H9 (cell line): ENCODE results near the gene GMNC. TPM values are rescaled to one million over a fixed set of nuclear protein-coding genes. Genes with fewer than 3 reads are reported as not detected.

Experiments used
- DNase-seq: peaks from one replicate; pipeline ENCODE4 v3.0.0-alpha.2; 2017
- H2AFZ ChIP-seq: one replicate; pipeline ENCODE4 v1.6.1; 2013; ENCODE audit warnings: mild to moderate bottlenecking, low read length, control low read depth, moderate library complexity
- H2AK5ac ChIP-seq: 2 replicates; pipeline ENCODE4 v1.6.1; 2013; ENCODE audit warnings: low read length, control low read depth, mixed read lengths; ENCODE audit not compliant: insufficient read length
- H2BK120ac ChIP-seq: one replicate; pipeline ENCODE4 v1.6.1; 2013; ENCODE audit warnings: low read depth, mild to moderate bottlenecking, low read length, control low read depth, inconsistent platforms; ENCODE audit not compliant: poor library complexity, severe bottlenecking
- H2BK12ac ChIP-seq: 2 replicates; pipeline ENCODE4 v1.6.1; 2013; ENCODE audit warnings: low read length, control low read depth, mixed read lengths, low read depth; ENCODE audit not compliant: insufficient read length
- H2BK15ac ChIP-seq: 2 replicates; pipeline ENCODE4 v1.6.1; 2013; ENCODE audit warnings: low read depth, low read length, control low read depth
- H2BK20ac ChIP-seq: one replicate; pipeline ENCODE4 v1.6.1; 2013; ENCODE audit warnings: low read depth, mild to moderate bottlenecking, low read length, control low read depth, inconsistent platforms; ENCODE audit not compliant: poor library complexity, severe bottlenecking
- H2BK5ac ChIP-seq: 2 replicates; pipeline ENCODE4 v1.6.1; 2013; ENCODE audit warnings: low read length, control low read depth, mixed read lengths; ENCODE audit not compliant: insufficient read length
- H3K14ac ChIP-seq: 2 replicates; pipeline ENCODE4 v1.6.1; 2013; ENCODE audit warnings: low read length, control low read depth; ENCODE audit not compliant: insufficient read depth
- H3K18ac ChIP-seq: 2 replicates; pipeline ENCODE4 v1.6.1; 2013; ENCODE audit warnings: low read depth, mild to moderate bottlenecking, mixed read lengths, low read length, control low read depth; ENCODE audit not compliant: insufficient read length
- H3K23ac ChIP-seq: 2 replicates; pipeline ENCODE4 v1.6.1; 2013; ENCODE audit warnings: low read length, control low read depth, mixed read lengths, low read depth; ENCODE audit not compliant: insufficient read length
- H3K23me2 ChIP-seq: 2 replicates; pipeline ENCODE4 v1.6.1; 2013; ENCODE audit warnings: low read depth, mild to moderate bottlenecking, mixed read lengths, low read length, control low read depth; ENCODE audit not compliant: insufficient read length, poor library complexity, severe bottlenecking
- H3K27ac ChIP-seq: 2 replicates; pipeline ENCODE4 v1.5.1; 2013; ENCODE audit warnings: low read length, control low read depth, mixed read lengths, low read depth; ENCODE audit not compliant: insufficient read length
- H3K27me3 ChIP-seq: 2 replicates; pipeline ENCODE4 v1.6.1; 2013; ENCODE audit warnings: low read length, control low read depth, inconsistent platforms; ENCODE audit not compliant: insufficient read depth
- H3K4ac ChIP-seq: 2 replicates; pipeline ENCODE4 v1.6.1; 2013; ENCODE audit warnings: low read depth, mild to moderate bottlenecking, control low read depth, inconsistent platforms, low read length, moderate library complexity
- H3K4me1 ChIP-seq: 2 replicates; pipeline ENCODE4 v1.6.1; 2013; ENCODE audit warnings: low read length, control low read depth, inconsistent platforms; ENCODE audit not compliant: insufficient read depth
- H3K4me2 ChIP-seq: 2 replicates; pipeline ENCODE4 v1.6.1; 2013; ENCODE audit warnings: low read length, control low read depth, mixed read lengths; ENCODE audit not compliant: insufficient read length, insufficient read depth
- H3K56ac ChIP-seq: 2 replicates; pipeline ENCODE4 v1.6.1; 2013; ENCODE audit warnings: low read depth, mild to moderate bottlenecking, mixed read lengths, low read length, control low read depth; ENCODE audit not compliant: insufficient read length
- H3K79me1 ChIP-seq: 2 replicates; pipeline ENCODE4 v1.6.1; 2013; ENCODE audit warnings: low read depth, mild to moderate bottlenecking, moderate library complexity, low read length, control low read depth, inconsistent platforms; ENCODE audit not compliant: insufficient read depth, poor library complexity, severe bottlenecking
- H3K79me2 ChIP-seq: 2 replicates; pipeline ENCODE4 v1.6.1; 2013; ENCODE audit warnings: low read length, control low read depth, inconsistent platforms; ENCODE audit not compliant: insufficient read depth
- H3K9ac ChIP-seq: 2 replicates; pipeline ENCODE4 v1.6.1; 2013; ENCODE audit warnings: low read length, control low read depth, mixed read lengths; ENCODE audit not compliant: insufficient read length; ENCODE audit errors: extremely low read depth
- H3K9me3 ChIP-seq: one replicate; pipeline ENCODE4 v1.6.1; 2013; ENCODE audit warnings: low read depth, low read length, inconsistent platforms; ENCODE audit not compliant: control insufficient read depth
- H3T11ph ChIP-seq: one replicate; pipeline ENCODE4 v1.6.1; 2013; ENCODE audit warnings: mild to moderate bottlenecking, low read length, control low read depth, inconsistent platforms
- H4K20me1 ChIP-seq: one replicate; pipeline ENCODE4 v1.6.1; 2013; ENCODE audit not compliant: control insufficient read depth, insufficient read length, insufficient read depth
- H4K5ac ChIP-seq: 2 replicates; pipeline ENCODE4 v1.6.1; 2013; ENCODE audit warnings: low read depth, mild to moderate bottlenecking, mixed read lengths, low read length, control low read depth; ENCODE audit not compliant: insufficient read length
- H4K8ac ChIP-seq: replicated peaks from 2 replicates; pipeline ENCODE4 v1.6.1; 2013; ENCODE audit warnings: low read length, control low read depth, mixed read lengths, low read depth; ENCODE audit not compliant: insufficient read length
- H4K91ac ChIP-seq: 2 replicates; pipeline ENCODE4 v1.6.1; 2013; ENCODE audit warnings: low read depth, mild to moderate bottlenecking, moderate library complexity, mixed read lengths, low read length, control low read depth; ENCODE audit not compliant: insufficient read length
- H3K27ac Mint-ChIP-seq, 3 experiments: 2 replicates in 2 of 3; 3 replicates in 1 of 3; pipeline ENCODE4 v1.8.0; 2020 to 2021; ENCODE audit warnings: mixed read lengths in 3 of 3, mild to moderate bottlenecking in 1 of 3, moderate library complexity in 1 of 3
- H3K27me3 Mint-ChIP-seq: 2 replicates; pipeline ENCODE4 v1.8.0; 2021; ENCODE audit warnings: low read depth, mild to moderate bottlenecking, moderate library complexity, mixed read lengths
- H3K36me3 Mint-ChIP-seq, 3 experiments: 2 replicates in 2 of 3; 3 replicates in 1 of 3; pipeline ENCODE4 v1.8.0; 2020 to 2021; ENCODE audit warnings: low read depth in 3 of 3, mixed read lengths in 3 of 3; ENCODE audit not compliant: insufficient read depth in 1 of 3
- H3K4me1 Mint-ChIP-seq, 2 experiments: 2 replicates each; pipeline ENCODE4 v1.8.0; 2020; ENCODE audit warnings: mixed read lengths in 2 of 2
- H3K4me3 Mint-ChIP-seq, 2 experiments: 2 replicates in 1 of 2; 3 replicates in 1 of 2; pipeline ENCODE4 v1.8.0; 2020 to 2021; ENCODE audit warnings: mild to moderate bottlenecking in 2 of 2, mixed read lengths in 2 of 2, moderate library complexity in 1 of 2
- H3K9me3 Mint-ChIP-seq, 2 experiments: 2 replicates in 1 of 2; 3 replicates in 1 of 2; pipeline ENCODE4 v1.8.0; 2020; ENCODE audit warnings: mild to moderate bottlenecking in 2 of 2, mixed read lengths in 2 of 2, moderate library complexity in 1 of 2
- CTCF ChIP-seq: fragments of 200-600 bp; sonication (generic); conservative IDR thresholded peaks from 3 replicates; pipeline ENCODE4 v1.8.0; 2021; ENCODE audit warnings: antibody characterized with exemption, mild to moderate bottlenecking
- WGBS: extraction: QIAGEN DNeasy Blood & Tissue Kit; methylation state at CpG from one replicate; pipeline ENCODE4 v1.1.7; 2013; ENCODE audit warnings: missing lambda C conversion rate, low lambda C conversion rate, mixed read lengths; ENCODE audit not compliant: insufficient read length; ENCODE audit errors: extremely low coverage; 5-methylcytosine and 5-hydroxymethylcytosine counted together
- total RNA-seq: library from RNA; stranded (reverse); gene quantifications from 2 replicates; pipeline ENCODE4 v1.2.1, GENCODE V29; 2021

Gene GMNC
- total RNA-seq, 1 experiment from 2014 or later: not detected

GRCh38 chr3:190848870-190849269 is 13.6 kb downstream of the GMNC start:
- no peak for TF ChIP-seq CTCF
- no peak overlapping the region for H3K4me2 ChIP-seq

More at GRCh38 chr3:190848870-190849269, 13.6 kb downstream of the GMNC start:
- Histone ChIP-seq H2BK12ac (no peak overlapping the region), H3K23me2 (no peaks in the 10 kb centered on the region), H3K27ac (no peak overlapping the region), H2BK5ac (no peak overlapping the region), H3K79me1 (no peaks in the 10 kb centered on the region), H2BK120ac (no peak overlapping the region), H2AK5ac (no peak overlapping the region), H3T11ph (no peak overlapping the region), H3K27me3 (no peaks in the 10 kb centered on the region; the same call in 1 of the 2 replicates), H3K18ac (no peak overlapping the region), H3K23ac (no peak overlapping the region), H3K14ac (no peak overlapping the region), H2BK20ac (no peak overlapping the region), H3K56ac (no peak overlapping the region), H2BK15ac (no peak overlapping the region), H3K79me2 (no peaks in the 10 kb centered on the region), H3K9me3 (no peaks in the 10 kb centered on the region), H4K91ac (no peak overlapping the region), H3K9ac (no peak overlapping the region), H4K8ac (no peak overlapping the region), H4K5ac (no peak overlapping the region), H4K20me1 (no peaks in the 10 kb centered on the region), H2AFZ (no peak overlapping the region), H3K4ac (no peak overlapping the region), H3K4me1 (no peaks in the 10 kb centered on the region; the same call in 1 of the 2 replicates)
- Mint-ChIP-seq H3K4me3 (no peak overlapping the region), H3K4me1 (peaks cover 12 to 14% of the 10 kb centered on the region in 2 experiments), H3K27me3 (peaks cover 6% of the 10 kb centered on the region), H3K9me3 (no peaks in the 10 kb centered on the region), H3K27ac (no peak overlapping the region), H3K36me3 (no peaks in the 10 kb centered on the region)
- WGBS: no CpG with 5 or more reads among the region's 3 CpGs
- no peak for DNase-seq
